ENCODE measurements around the gene DNAJC25. TPM values are rescaled to one million over a fixed set of nuclear protein-coding genes. Genes with fewer than 3 reads are reported as not detected.

The DNAJC25 gene
- total RNA-seq, 1 experiment from 2014 or later = 7.9 TPM

GRCh38 chr9:111696796-111697195 lies 65.7 kb downstream of the DNAJC25 start:
- no peaks in the 10 kb centered on the region for H4K20me1 ChIP-seq (ENCODE audit: insufficient read depth)
- ChIA-PET CTCF (no interaction called here), POLR2A (ENCODE audit: unreplicated experiment) (interaction anchor here (0.7 kb wide), 1 partner anchor 66 kb away, joined by 4 read pairs; the partner anchor contains the start of gene DNAJC25)
- H3K4me2 ChIP-seq = no peak overlapping the region
- no peak for DNase-seq
- no peaks in the 10 kb centered on the region for H3K9me2 ChIP-seq (ENCODE audit: insufficient read depth)
- no peak overlapping the region for H3K27ac ChIP-seq
- peaks cover 5% of the 10 kb centered on the region; the same call in 1 of the 2 replicates for H3F3A ChIP-seq (ENCODE audit: insufficient read depth, low read depth)
- TF ChIP-seq CTCF (conservative IDR thresholded peaks at IDR 0.05) (no peak), EZH2 (IDR thresholded peaks at IDR 0.05; ENCODE audit: low read depth) (no peak)
- H3K9me3 ChIP-seq (ENCODE audit: insufficient read depth, low read depth) = no peaks in the 10 kb centered on the region
- no peak overlapping the region for H3K4me3 ChIP-seq
- no peaks in the 10 kb centered on the region for H3K4me1 ChIP-seq (replicated peaks; ENCODE audit: insufficient read depth)
- BruUV-seq (replicated peaks) = no TSS peak
- H2AFZ ChIP-seq = no peak overlapping the region
- no peaks in the 10 kb centered on the region for H3K79me2 ChIP-seq (ENCODE audit: low read depth)
- no peaks in the 10 kb centered on the region for H3K27me3 ChIP-seq (ENCODE audit: insufficient read depth, low read depth)
- intact Hi-C loops (cut with micrococcal nuclease; ENCODE audit: unreplicated experiment) = no loop called here
- H3K36me3 ChIP-seq (ENCODE audit: low read depth) = no peaks in the 10 kb centered on the region

DNA sequence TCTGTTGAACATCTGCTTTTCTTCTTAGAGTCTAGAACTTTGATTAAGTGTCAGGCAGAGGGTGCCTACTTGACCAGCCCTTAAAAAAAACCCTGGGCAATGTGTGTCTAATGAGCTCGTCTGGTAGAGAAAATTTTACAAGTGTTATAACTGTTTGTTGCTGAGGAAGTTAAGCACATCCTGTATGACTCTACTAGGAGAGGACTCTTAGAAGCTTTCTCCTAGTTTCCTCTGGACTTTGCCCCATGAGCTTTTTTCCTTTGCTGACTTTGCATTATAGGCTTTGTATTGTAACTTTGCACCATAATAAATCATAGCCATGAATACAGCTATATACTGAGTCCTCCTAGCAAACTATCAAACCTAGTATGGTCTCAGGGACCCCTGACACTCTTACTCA lies 69.6 kb downstream of the DNAJC25 start:
- Histone ChIP-seq H4K20me1 (ENCODE audit: insufficient read depth) (no peaks in the 10 kb centered on the region), H3K4me3 (no peak overlapping the region), H3K79me2 (ENCODE audit: low read depth) (no peaks in the 10 kb centered on the region), H3K36me3 (ENCODE audit: low read depth) (no peaks in the 10 kb centered on the region), H3K9me3 (ENCODE audit: insufficient read depth, low read depth) (no peaks in the 10 kb centered on the region), H3K27me3 (ENCODE audit: insufficient read depth, low read depth) (no peaks in the 10 kb centered on the region), H3K27ac (no peak overlapping the region), H3F3A (ENCODE audit: insufficient read depth, low read depth) (no peaks in the 10 kb centered on the region), H3K4me2 (no peak overlapping the region), H3K9me2 (ENCODE audit: insufficient read depth) (no peaks in the 10 kb centered on the region; the same call in 1 of the 2 replicates), H2AFZ (no peak overlapping the region), H3K4me1 (replicated peaks; ENCODE audit: insufficient read depth) (no peaks in the 10 kb centered on the region)
- DNase-seq = no peak
- BruUV-seq (replicated peaks) = no TSS peak
- intact Hi-C loops (cut with micrococcal nuclease; ENCODE audit: unreplicated experiment) = loop anchor here (10.0 kb wide), 1 partner anchor 276 kb away; no protein-coding TSS in a partner anchor
- CTCF ChIA-PET = no interaction called here
- TF ChIP-seq CTCF (conservative IDR thresholded peaks at IDR 0.05) = no peak
- no peak for TF ChIP-seq EZH2 (IDR thresholded peaks at IDR 0.05; ENCODE audit: low read depth)
- POLR2A ChIA-PET (ENCODE audit: unreplicated experiment) = no interaction called here

Other genes with a start within 250 kb of the DNAJC25 start
- 79.3 and 123 TPM in 2 replicates for gene ECPAS, start 147.0 kb upstream of the DNAJC25 start, total RNA-seq (2021)
- gene ZNF483, start 106.2 kb upstream of the DNAJC25 start, total RNA-seq (2021) = 7.0 and 7.3 TPM in 2 replicates
- gene PTGR1, start 31.7 kb upstream of the DNAJC25 start, total RNA-seq (2021) = 611 and 635 TPM in 2 replicates
- 70.8 and 76.9 TPM in 2 replicates for gene GNG10, start 30.3 kb downstream of the DNAJC25 start, total RNA-seq (2021)
- gene SHOC1, start 163.6 kb downstream of the DNAJC25 start, total RNA-seq (2021) = 0.20 TPM in 1 of 2 replicates, not detected in the other